Stimulated activated CD8-positive, alpha-beta memory T cell treated with anti-CD3 and anti-CD28 coated beads, Interleukin-12 subunit alpha, Interleukin-12 subunit beta, amount 100 ng/mL, for 24 hours (primary cell): ENCODE results near the gene BCL11A.
"Not testable (repeated sequence)": the region's sequence is repeated elsewhere in the genome, so short reads cannot be mapped to it uniquely, and the experiment has no call there.

Experiments used
- DNase-seq: peaks from one replicate; pipeline ENCODE4 v3.0.0-alpha.2; 2020; ENCODE audit errors: extremely low read depth

Gene BCL11A

DNA sequence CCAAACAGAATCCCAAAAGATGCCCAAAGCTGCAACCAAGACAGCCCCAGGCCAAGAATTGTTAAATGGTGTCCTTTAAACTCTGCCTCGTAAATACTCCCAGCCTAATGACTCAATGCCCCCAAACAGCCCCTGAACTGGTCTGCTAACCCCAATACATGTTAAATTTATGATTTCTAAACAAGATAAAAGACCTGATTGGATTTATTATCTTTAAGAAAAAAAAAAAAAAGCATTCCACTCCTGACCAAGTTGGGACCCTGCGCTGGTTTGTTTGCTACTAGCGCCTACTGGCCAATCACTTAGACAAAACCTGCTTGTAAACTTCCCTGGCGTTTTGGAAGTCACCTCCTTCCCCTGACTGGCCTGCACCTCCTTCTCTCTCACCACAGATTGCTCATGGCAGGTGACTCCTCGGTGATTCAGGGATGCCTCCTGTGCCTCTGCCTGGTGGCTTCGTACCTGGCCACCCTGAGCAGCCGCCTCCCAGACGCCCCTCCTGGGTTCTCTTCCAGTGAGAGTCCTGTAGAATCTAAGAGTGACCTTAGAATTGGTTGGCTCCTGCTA, 121.3 kb downstream of the BCL11A start:
- no peak for DNase-seq

DNA sequence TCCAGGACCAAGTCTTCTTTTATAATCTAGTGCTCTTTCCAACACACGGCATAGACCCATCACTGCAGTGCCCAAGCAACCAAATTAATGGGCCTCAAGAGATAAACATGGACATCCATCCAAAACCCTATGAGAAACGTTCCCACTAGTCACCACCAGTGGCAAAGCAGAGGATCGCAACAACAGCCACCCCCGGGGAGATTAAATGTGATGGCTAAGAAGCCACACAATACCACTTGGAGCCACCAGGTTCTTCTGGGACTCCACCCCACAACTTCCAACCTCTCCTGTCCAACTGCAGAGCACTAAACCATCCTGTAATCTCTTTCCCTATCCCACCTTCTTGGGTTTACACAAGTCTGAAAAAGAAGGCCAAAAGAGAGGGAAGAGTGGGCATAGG, 123.8 kb downstream of the BCL11A start:
- no peak for DNase-seq

DNA sequence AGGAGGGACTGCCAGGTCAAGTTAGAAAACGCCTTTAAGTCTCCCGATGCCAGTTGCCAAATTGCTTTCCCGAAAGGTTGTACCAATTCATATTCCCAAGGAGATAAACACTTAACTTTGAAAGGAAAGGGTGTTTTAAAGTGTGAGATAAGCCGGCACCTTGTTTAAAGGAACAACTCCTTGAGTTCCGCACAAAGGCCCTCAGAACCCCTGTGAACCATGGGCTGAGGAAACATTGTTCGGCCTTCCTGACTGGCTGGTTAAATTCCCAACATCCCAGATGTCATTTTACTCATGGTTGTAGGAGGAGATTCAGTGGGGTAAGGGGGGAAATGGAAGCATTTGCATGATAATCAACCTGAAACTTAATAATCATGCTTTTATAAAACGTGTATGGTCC, 126.6 kb downstream of the BCL11A start:
- DNase-seq, result no peak

DNA sequence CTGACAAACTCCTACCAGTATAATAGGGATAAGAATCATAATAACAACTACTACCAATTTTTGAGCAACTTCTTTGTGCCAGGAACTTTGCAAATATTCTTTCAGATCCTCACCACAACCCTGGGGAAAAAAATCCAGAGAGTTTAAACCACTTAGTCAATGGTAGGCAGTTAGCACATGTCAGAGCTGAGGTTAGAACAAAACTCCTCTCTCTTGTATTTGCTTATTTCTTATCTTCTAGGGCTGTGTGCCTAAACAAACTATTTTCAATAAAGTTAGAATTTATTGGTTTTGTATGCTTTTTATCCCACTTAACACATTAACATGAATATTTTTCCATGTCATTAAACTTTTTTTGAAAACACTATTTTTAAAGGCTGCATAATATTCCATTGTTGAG, 127.1 kb downstream of the BCL11A start:
- DNase-seq, result no peak

DNA sequence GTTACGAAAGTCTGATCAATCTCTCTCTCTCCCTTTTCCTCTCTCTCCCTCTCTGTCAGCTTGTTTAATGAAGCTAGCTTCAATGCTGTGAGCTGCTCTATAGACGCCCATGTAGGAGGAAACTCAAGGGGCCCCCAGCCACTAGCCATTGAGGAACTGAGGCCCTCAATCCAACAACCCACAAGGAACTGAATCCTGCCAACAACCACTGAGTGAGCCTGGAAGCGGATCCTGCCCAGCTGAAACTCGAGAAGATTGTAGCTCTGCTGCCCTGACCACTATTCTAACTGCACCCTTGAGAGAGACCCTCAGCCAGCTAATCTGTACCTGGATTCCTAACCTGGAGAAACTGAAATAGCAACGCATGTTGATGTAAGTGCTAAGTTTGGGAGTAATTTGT, 129.2 kb downstream of the BCL11A start:
- no peak for DNase-seq

DNA sequence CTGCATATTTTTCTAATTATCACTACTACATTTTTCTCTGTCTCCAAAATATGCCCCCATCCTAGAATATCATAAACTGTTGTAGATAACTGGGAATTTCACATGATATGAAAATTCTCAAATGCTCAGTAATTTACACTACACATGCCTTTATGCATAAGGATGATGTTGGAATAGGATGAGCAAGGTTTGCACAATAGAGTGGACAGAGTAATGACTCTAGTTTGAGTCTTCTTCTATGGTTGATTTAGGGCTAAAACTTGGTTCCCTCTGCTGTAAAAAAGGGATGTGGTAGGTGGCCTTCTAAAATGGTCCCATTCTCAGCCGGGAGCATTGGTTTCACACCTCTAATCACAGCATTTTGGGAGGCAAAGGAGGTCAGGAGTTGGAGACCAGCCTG, 129.9 kb downstream of the BCL11A start:
- DNase-seq, result no peak

DNA sequence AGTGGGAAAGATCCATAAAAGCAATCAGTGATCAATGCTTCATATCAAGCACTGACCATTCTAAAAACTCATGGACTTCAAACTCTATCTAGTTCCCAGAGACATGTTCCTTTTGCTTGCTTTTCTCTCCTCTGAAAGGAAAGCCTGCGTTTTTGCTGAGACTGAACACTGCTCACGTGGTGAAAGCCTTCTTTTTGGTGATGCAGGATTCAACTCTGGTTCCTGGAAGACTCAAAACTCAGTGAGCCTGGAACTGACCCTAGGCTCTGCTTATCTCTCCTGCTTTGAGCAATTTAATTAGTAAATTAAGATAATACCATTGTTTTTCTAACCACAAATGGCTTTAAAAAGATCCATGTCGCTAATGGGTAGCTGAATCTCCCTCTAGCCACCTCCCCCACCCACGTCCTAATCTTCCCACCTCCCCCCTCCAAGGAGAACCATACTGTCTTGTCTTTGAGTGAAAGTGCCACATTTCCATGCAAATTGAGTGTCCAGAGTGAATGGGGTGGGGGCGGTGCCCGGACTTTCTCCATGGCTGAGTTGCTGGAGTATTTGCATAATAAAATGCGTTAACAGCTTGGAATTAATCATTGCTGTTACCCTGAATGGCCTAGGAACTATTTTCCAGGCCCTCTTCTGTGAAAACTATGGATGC, 130.5 kb downstream of the BCL11A start:
- no peak for DNase-seq

DNA sequence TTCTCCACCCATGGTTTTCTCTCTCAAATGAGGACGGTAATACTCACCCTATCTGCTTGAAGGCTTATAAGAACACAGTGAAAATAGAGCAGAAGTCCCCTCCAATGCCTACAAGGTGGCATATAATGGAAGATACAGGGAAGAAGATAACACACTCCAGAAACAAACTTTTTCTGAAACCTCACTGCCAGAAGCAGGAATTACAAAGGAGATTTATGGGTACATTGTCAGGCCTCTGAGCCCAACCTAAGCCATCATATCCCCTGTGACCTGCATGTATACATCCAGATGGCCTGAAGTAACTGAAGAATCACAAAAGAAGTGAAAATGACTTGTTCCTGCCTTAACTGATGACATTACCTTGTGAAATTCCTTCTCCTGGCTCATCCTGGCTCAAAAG, 136.2 kb downstream of the BCL11A start:
- DNase-seq, result not testable (repeated sequence)

DNA sequence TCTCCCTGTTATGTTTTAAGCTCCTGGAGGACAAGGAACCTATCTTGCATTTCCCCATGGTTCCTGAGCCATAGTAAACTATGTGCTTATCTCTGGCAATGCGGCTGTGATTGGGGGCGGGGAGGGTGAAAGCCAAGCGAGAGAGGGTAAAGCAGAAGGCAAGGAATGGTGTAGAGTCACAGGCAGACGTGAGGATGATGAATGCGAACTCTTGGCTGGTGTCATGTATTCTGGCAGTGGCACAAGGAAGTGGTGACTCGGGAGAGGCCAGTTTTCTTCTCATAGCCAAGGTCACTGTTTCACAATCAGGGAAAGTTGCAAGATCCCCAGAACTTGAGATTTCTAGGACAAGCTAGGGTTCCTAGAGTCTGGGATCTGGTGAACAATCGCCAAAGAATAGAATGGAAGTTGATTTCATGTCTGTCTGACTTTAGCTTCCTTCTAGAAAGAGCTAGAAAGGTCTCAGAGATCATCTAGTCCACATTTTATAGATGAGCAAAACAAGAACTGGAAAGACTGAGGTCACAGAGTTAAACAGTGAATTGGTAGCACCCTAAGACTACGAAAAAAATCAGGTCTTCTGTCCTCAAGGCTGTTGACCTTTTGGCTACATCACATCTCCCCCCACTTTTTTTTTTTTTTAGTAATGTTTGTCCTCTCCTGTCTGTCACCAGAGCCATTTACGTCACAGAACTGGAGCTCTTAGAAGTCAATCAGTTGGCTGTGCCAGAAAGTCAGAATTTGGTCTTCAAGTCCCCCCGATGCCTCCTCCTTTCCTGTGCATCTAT, 137.0 kb downstream of the BCL11A start:
- no peak for DNase-seq

DNA sequence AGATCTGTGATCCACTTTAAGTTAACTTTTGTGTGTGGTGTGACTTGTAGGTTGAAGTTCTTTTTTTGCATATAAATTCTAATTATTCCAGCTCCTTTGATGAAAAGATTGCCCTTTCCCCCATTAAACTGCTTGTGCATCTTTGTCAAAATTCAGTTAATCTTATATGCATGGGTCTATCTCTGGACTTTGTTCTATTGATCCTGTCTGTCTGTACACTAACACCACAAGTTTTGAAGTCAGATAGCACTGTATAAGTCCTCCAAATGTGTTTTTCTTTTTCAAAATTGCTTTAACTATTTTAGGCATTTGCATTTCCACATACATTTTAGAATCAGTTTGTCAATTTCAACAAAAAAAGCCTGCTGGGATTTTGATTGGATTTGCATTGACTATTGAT, 137.6 kb downstream of the BCL11A start:
- DNase-seq, result no peak

DNA sequence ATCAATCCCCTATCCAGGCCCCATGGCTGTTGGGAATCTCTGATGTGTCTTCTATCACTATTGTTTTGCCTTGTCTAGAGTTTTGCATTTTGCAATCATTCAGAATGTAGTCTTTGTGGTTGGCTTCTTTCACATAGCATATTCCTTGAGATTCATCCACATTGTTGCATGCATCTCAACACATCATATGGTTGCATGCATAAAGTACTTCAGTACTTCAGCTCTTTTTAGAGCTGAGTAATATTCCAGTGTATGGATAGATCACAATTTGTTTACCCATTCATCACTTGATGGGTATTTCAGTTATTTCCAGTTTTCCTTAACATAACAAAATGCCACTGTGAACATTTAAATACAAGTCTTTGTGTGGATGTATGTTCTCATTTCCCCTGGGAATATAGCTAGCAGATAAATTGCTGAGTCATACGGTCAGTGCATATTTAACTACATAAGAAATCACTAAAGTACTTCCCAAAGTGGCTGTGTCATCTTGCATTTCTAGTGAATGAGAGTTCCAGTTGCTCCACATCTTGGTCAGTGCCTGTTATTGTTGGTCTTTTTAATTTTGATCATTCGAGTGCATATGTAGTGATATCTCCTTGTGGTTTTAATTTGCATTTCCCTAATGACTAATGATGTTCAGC, 138.8 kb downstream of the BCL11A start:
- DNase-seq, result no peak

DNA sequence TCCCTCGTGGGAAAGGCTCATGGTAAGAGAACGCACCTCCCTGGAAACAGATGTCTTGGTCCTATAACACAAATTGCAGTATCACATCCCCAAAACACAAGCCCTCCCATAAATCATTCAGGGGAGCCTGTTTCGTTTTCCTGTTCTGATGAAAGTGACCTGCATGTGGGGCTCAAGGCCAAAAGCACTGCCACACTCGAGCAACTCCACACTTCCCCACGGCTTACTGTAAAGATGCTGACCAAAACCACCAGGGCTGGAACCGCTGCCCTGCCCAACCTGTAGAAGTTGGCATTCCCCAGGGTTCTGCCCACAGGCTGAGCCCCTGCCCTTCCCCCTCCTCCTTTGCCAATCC, 139.7 kb downstream of the BCL11A start:
- no peak for DNase-seq

DNA sequence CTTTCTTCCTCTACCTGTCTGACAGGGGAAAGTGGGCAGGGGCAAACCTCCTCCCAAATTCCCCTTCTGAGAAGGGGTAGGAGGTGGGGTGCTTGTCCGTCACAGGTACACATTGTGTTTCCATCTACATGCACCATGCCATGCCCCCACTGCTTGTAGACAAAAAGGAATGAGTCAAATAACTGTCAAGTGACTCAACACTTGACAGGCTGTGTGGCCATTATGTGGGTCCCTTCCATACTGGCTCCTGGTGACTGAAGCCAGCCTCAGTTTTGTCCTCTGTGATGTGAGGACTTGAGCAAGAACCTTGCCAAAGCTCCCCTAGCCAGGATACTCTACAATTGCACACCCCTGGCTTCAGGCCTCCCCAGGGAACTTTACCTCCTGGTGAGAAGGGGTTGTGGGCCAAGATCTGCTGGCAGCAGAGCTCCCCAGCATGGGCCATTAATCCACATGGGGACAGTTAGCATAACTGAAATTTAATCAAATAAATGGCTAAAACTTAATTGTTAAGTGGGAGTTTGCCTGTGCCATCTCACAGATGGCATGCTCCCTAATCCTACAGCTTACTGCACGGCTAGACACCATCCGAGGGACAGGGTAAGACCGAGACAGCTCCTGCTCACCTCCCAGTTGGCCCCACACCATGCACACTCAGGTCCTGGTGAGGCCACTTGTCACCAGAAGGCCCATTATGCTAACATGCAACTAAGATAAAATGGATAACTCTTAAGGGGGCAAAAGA, 140.2 kb downstream of the BCL11A start:
- DNase-seq, result no peak

DNA sequence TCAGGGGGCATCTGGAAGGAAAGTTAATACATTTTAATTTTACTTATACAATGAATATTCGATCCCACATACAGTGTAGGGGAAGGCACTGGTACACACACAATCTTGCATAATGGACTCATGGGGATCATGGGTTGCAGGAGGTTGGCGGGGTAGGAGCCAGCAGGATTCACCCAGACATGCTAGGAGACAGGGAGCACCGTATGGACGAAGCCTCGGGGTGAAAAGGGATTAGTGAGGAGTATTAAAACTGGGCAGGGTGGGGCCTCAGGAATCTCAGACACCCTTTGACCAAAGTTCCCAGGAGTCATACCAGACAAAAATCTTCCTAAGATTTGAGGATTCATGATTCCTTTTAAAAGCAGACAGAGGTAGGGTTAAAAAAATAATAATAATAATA, 140.8 kb downstream of the BCL11A start:
- no peak for DNase-seq

DNA sequence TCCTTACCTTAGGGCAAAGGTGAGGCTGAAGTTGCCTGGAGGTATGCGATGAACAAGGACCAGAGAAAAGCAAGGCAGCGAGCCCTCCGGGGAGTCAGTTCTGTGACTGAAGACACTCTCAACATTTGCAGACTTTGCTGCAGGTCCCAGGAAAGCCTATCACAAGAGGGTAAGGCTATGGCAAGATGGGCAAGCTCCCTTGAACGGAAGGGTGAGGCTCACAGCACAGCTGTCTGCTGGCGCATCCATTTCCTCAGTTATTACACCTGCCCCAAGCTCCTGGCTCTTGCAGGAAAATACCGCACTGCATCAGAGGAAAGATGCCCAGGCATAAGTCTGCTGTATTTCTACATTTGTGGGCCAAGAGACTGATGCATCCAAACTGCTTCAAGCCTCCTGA, 141.4 kb downstream of the BCL11A start:
- no peak for DNase-seq

DNA sequence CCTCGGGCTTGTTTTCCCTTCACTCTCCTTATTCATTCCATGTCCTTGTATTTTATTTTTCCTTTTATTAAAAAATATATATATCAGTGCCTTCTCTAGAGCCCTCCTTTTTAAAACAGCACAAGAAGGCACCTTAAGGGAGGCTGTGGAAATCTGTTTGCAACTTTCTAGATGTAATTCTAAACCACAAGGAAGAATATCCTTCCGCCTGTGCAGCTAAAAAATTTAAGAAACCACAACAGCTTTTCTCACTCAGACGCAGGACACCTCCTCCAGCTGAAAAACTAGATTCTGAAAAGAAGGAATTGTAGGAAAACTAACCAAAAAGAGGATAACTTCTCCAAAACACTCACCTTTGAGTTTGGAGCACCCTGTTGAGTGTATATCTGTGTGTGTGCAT, 142.2 kb downstream of the BCL11A start:
- no peak for DNase-seq

DNA sequence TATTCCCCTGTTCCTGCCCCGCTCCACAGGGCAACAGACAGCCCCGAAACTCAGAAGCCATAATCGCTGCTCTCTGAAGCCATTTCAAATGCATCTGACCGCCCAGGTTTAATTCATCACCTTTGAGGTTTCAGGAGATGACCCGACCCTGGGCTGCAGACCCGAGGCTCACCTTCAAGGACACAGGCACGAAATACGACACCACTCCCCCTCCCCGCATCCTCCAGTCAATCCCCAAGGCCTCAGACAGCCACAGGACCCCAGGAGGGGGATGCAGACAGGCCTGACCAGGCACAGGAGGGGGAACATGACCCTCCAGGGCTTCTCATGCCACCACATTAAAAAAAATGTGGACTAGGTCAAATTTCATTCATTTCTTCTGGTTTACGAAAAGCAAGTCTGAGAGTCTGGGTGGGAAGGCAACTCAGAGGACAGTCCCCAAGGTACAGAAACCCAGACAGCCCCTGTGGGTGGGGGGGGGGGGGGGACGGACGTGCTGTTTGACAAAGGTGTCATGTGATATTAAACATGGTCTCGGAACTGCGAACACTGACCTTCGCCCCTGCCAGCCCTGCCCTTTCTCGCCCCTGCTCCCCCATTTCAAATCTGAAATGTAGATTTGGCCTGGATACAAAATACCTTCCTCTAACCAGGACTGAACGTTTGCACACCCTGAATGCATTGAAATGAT, 142.9 kb downstream of the BCL11A start:
- no peak for DNase-seq

DNA sequence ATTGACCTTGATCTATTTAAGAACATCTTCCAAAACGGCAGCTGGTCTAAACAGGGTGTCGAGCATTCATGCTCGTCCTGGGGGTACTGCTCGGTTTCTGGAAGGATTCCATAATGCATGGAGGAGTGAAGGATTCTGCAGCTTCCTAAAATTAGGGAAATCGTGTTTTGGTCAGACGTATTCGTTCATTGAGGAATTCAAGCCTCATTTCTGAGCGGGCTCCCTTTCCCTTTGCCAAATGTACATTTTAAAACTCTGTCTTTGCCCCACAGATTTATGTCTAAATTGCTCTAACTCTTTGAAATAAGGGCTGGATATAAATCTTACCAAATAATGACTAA, 144.0 kb downstream of the BCL11A start:
- DNase-seq, result no peak

DNA sequence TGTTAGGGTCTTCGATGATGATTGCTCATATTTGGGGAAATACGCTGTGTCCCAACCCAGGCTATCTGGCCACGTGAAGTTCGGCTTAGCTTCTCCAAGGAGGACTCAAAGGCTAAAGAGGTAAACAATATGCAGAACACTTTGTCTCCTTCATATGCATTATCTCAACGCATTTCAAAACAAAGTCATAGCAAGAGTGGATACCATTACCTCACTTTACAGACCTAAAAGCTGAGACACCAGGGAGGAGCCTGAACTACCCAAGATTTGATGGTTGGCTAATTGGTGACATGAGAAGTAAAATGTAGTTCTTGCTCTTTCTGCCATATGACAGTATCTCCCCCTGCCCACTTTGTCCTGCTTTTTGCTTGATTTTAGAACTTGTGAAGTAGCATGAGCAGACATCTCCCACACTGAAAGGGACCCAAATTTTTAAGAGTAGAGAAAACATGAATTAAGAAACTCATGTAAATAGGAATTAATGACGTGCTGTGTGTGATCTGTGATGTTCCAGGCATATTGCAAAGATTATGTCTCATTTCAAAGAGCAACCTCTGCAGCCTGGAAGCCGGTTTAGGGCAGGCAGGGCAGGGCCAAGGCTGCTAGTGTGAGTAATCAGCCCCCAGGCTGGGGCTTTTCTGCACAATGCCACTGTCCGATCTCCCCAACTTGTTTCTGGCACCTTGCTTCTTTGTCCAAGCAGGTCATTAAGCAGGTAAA, 144.5 kb downstream of the BCL11A start:
- DNase-seq, result no peak

DNA sequence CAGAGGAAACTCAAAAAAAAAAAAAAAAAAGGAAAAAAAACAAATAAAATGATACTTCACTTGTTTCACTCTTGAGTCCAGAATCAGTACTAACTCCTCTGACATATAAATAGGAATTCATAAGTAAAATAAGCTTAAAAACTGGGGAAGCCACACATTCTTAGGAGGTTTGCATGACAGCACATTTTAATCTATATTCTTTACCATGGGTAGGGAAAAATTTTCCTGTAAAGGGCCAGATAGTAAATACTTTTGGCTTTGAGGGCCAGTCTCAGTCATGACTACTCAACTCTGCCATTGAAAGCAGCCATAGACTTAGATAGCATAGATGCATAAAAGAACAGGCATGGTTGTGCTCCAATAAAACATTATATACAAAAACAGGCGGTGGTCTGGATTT, 145.2 kb downstream of the BCL11A start:
- no peak for DNase-seq

DNA sequence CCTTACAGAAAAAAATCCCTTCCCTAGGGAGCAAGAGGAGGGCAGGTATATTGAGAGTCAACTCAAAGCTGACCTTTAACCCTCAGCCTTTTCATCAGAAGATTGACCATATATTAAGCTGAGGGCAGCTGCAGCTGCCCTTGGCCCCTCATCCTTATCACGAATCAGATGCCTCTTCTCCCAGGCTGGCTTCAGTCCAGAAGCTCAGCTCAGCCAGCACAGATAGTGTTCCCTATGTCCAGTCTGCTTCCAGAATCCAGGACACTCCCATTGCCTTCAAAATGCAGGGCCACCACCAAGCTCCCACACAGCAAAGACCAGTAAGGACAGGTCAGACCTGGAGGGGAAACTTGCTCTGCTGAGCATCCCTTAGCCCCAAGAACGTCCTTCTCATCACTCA, 146.1 kb downstream of the BCL11A start:
- no peak for DNase-seq
